HG03103 (cell line): ENCODE data around the gene ROPN1B.
"Not testable (repeated sequence)": the region's sequence is repeated elsewhere in the genome, so short reads cannot be mapped to it uniquely, and the experiment has no call there.

Source experiments
- ATAC-seq: cut with Tn5 transposase; IDR thresholded peaks from one replicate; pipeline ENCODE4 v1.9.1; 2021; ENCODE audit warnings: low read depth; ENCODE audit not compliant: unreplicated experiment

Gene ROPN1B

GRCh38 chr3:125957674-125958510 lies 11.1 kb upstream of the ROPN1B start:
- ATAC-seq = no peak

DNA sequence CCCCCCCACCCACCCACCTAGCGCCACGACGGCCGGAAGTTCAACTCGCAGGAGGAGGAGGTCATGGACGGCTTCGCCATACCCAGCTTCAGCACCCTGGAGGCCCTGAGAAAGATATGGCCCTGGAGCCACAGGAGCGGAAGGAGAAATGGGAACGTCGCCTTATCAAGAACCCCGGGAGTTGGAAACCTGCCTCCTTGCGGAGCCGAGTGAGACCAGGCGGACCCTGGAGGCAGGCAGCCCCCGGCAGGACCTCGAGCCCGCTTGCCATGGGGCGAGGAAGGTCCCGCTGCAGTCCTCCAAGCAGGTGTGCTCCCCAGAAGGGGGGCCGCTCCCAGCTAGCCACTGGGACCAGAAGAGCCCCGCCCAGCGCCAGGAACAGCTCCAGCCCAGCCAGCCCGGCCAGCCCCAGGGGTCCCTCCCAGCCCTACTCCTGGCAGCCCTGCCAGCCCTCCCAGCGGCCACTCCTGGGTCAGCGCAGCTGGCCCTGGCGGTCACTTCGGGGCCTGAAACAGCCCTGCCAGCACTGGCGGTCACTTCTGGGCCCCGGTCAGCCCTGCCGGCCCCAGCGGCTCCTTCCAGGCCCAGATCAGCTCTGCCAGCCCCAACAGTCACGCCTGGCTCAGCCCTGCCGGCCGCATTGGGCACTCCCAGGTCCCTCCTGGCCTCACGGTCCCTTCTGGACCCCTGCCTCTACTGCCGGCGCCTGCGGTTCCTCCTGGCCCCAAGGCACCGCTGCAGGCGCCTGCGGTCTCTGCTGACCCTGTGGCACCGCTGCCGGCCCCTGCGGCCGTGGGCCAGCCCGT lies 10.3 kb upstream of the ROPN1B start:
- no peak for ATAC-seq

GRCh38 chr3:125959317-125960065 lies 9.5 kb upstream of the ROPN1B start:
- no peak for ATAC-seq

DNA sequence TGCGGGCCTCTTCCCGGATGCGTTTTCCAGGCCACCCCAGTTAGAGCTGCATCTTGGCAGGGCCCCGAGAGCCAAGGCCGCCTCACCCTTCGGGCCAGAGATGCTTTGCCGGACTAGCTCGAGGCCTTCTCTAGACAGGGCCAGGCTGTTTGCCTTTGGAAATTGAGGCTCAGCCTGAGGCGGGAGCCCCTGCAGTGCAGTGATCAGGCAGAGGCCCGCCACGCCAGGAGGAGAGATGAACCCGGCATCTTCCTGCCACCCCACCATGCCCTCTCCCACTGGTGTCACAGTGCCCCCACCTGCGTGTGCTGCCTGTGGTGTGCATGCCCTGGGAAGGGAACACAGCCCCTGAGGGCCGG lies 8.9 kb upstream of the ROPN1B start:
- ATAC-seq = no peak

DNA sequence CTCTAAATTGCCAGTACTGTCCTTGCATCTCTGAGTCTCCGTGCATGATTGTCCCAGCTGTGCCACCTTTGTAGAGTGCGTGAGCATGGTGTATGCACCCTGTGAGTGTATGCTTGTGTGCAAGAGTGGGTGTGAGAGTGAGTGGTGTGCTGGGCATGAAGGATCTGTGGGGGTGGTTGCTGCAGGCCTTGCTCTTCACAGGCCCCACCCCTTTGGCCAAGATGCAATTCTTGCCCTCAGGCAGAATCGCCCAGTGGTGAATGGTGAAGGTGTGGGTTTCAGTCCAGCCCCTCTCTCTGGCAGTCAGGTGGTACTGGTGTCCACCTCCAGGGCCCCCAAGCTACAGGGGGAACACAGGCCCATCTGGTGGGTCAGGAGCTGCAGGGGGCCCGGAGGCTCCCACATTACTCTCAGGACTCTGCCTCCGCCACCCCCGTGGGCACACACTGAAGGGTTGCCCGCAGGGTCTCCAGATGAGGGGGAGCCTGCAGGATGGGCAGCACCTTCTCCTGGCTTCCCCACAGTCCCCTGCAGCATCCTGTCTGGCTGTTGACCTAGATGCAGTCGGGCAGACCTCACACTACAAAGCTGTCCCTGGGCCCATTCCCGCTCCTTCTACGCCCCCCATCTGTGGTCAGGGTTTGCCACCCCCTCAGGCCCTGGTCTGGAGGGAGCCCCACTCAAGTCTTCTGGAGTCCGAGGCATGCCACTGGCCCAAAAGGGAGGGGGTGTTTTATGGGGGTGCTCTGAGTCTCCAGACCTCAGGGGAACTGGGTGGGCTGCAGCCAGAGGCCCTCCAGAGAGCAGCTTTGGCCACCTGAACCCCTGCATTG lies 8.3 kb upstream of the ROPN1B start:
- no peak for ATAC-seq

GRCh38 chr3:125961289-125961589 lies 7.7 kb upstream of the ROPN1B start:
- ATAC-seq = no peak

- ATAC-seq = not testable (repeated sequence)
Measured at GRCh38 chr3:125963834-125964233, 5.1 kb upstream of the ROPN1B start.

- ATAC-seq = no peak
Measured at GRCh38 chr3:125965505-125965904, 3.5 kb upstream of the ROPN1B start.

DNA sequence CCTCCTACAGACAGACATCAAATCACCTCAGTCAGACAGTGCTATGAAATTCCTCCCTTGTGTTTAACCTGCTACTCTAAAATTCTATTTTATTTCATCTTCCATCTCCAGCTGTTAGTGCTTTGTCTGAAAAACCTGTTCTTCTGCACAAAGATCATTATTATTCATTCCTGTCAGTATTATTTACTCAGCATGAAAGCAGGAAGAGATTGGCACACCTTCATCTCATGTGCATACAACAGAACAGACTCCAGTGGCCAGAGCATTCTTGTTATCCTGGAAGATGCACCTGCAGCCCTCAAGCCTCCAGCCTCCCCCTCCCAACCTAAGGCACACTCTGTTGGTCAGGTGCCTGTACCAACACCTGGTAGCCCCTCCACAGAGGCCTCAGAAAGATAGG lies 1.8 kb upstream of the ROPN1B start:
- no peak for ATAC-seq

GRCh38 chr3:125968121-125968520 lies 857 bp upstream of the ROPN1B start:
- ATAC-seq = not testable (repeated sequence)

DNA sequence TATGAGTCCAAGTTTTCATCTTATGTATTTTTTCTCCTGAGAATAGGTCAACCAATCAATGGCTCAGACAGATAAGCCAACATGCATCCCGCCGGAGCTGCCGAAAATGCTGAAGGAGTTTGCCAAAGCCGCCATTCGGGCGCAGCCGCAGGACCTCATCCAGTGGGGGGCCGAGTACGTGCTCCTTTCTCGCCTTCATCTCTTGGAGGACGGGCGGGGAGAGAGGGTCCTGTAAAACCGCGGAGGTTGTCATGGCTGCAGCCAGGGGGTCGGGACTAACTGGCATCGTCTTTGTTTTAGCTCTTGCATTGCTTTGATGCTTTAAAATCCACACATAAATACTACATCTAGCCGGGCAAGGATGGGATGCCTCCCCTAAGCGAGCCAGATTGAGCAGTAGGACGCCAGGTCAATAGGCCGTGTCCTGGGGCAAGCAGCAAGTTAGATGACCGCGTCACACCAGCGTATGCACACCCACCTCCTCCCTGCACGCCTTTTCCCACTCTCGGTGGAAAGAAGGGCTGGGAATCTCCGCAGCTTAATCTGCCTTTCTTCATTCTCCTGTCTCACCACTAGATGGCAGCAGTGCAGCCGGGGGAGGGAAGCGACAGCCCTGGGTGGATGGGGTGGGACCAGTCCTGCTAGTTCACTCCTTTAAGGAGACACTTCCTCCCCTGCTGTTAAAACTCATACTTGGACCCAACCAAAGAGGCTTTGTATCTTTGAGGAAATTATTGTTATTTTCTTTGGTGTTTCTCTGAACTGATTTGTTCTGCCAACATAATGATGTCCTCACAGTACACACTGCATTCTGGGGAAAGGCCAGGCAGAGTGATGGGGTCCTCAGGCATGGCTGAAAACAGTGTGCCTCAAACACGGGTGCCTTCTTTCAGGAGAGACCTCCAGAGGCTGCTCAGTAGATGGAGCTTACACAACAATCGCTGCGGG lies 3.3 kb downstream of the ROPN1B start:
- not testable (repeated sequence) for ATAC-seq

GRCh38 chr3:125975245-125976002 lies 6.4 kb downstream of the ROPN1B start:
- ATAC-seq = not testable (repeated sequence)

DNA sequence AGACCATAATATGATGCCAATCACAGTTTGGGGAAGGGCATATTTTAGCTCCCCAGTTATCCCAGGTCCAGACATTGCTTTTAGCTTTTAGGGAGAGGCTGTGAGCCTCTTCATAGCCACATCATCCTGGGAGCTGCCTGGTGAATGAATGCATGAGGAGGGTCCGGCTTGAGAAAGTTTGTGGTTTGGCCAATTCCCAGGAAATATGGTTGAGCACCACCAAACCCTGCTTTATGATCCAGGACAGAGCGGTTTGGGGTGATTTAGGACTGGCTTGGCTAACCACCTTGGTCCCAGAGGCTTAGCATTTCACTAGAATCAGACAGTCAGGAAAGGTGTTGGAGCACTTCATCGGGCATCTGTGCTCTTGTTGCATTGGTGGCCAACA lies 7.0 kb downstream of the ROPN1B start:
- not testable (repeated sequence) for ATAC-seq

- not testable (repeated sequence) for ATAC-seq
Measured at GRCh38 chr3:125977104-125977503, 8.1 kb downstream of the ROPN1B start.

DNA sequence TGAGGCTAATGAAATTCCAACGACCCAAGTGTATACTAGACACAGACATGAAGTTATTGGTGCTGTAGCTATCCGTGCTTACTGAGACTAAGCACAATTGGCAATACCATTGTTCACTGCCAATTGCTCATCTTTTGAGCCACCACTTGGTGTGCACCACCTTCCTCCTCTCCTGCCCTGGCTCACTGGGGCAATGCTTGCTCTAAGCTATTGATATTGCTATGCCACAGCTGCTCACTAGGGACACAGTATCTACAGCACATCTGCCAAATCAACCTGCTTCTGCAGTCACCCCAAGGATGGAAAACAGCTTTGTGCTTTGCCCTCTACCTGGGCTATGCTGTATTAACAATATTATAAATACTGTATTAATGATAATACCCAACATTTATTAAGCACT lies 16.0 kb downstream of the ROPN1B start:
- not testable (repeated sequence) for ATAC-seq

DNA sequence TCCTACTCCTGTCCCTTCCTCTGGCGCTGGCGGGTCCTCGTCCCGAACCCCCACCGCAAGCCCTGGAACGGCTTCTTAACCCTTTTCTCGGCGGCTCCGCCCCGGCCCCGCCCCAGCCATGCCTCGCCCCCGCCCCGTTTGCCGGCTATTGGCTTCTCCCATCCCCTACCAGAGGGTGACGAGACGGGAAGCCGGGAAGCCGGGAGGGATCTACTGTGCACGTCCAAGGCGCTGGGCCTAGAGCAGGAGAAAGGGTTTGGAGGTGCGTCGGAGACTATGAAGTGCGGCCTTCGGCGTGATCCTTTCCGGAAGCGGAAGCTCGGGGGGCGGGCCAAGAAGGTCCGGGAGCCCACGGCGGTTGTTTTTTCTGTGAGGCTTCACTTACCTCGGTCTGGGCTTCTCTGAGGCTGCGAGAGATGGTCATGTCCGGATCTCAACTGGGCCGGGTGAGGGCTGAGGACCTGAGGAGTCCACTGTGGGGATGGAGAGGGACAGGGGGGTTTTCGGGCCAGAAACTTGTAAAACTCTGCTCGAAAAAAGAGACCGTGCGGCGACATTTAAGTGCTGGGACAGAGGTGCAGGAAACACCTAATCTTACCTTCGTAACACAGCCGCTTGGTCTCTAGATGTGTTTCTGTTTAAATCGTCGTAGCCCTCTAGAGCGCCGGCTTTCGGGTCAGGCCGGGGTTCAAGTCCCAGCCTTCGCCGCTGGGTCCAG lies 21.4 kb downstream of the ROPN1B start:
- ATAC-seq = peak; percentile 75

DNA sequence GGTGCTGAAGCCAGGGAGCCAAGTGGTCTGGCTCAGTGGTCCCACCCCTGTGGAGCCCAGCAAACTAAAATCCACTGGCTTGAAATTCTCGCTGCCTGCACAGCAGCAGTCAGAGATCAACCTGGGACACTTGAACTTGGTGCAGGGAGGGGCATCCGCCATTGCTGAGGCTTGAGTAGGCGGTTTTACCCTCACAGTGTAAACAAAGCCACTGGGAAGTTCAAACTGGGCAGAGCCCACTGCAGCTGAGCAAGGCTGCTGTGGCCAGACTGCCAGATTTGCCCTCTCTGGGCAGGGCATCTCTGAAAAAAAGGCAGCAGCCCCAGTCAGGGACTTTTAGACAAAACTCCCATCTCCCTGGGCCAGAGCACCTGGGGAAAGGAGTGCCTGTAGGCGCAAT lies 27.8 kb downstream of the ROPN1B start:
- ATAC-seq = not testable (repeated sequence)

GRCh38 chr3:126002189-126002588 lies 33.2 kb downstream of the ROPN1B start:
- no peak for ATAC-seq
